Measurements from ENCODE around the gene REV1. TPM values are rescaled to one million over a fixed set of nuclear protein-coding genes. Genes with fewer than 3 reads are reported as not detected.

REV1 gene
- total RNA-seq, 4 donors from 2014 or later, result 82.6 to 89.5 (median 85.3) TPM

- Histone ChIP-seq H3K9me3 (no peaks in the 10 kb centered on the region), H3K27ac (no peak overlapping the region), H3K36me3 (peaks cover 0 to 96% (median 0%) of the 10 kb centered on the region in 3 donors), H3K4me3 (no peak overlapping the region), H3K4me1 (no peaks in the 10 kb centered on the region), H3K27me3 (no peaks in the 10 kb centered on the region)
- DNase-seq, result no peak
- TF ChIP-seq CTCF (IDR thresholded peaks at IDR 0.05) (no peak), POLR2A (IDR thresholded peaks at IDR 0.05) (no peak)
Observed at GRCh38 chr2:99401841-99402240, 88.0 kb downstream of the REV1 start.

GRCh38 chr2:99399795-99400194 lies 90.0 kb downstream of the REV1 start:
- no peaks in the 10 kb centered on the region for H3K9me3 ChIP-seq
- no peak overlapping the region for H3K4me3 ChIP-seq

GRCh38 chr2:99399063-99399462 lies 90.8 kb downstream of the REV1 start:
- no peak for DNase-seq
- Histone ChIP-seq H3K36me3 (peaks cover 0 to 99% (median 0%) of the 10 kb centered on the region in 3 donors), H3K9me3 (no peaks in the 10 kb centered on the region), H3K27ac (no peak overlapping the region), H3K27me3 (no peaks in the 10 kb centered on the region), H3K4me1 (no peaks in the 10 kb centered on the region), H3K4me3 (no peak overlapping the region)
- TF ChIP-seq POLR2A (IDR thresholded peaks at IDR 0.05), result no peak
- no peak for TF ChIP-seq CTCF (IDR thresholded peaks at IDR 0.05)

More at GRCh38 chr2:99399795-99400194, 90.0 kb downstream of the REV1 start:
- Histone ChIP-seq H3K4me1 (no peaks in the 10 kb centered on the region), H3K36me3 (peaks cover 0 to 99% (median 0%) of the 10 kb centered on the region in 3 donors), H3K27ac (no peak overlapping the region), H3K27me3 (no peaks in the 10 kb centered on the region)
- TF ChIP-seq POLR2A (IDR thresholded peaks at IDR 0.05) (no peak), CTCF (IDR thresholded peaks at IDR 0.05) (no peak)
- DNase-seq, result no peak

- TF ChIP-seq POLR2A (IDR thresholded peaks at IDR 0.05) (no peak), CTCF (IDR thresholded peaks at IDR 0.05) (no peak)
- Histone ChIP-seq H3K4me1 (no peaks in the 10 kb centered on the region), H3K27me3 (no peaks in the 10 kb centered on the region), H3K4me3 (no peak overlapping the region), H3K9me3 (no peaks in the 10 kb centered on the region), H3K27ac (no peak overlapping the region), H3K36me3 (peaks cover 0 to 99% (median 0%) of the 10 kb centered on the region in 3 donors)
- no peak for DNase-seq
Observed at GRCh38 chr2:99398303-99398702, 91.5 kb downstream of the REV1 start.

- no peak overlapping the region for H3K4me3 ChIP-seq
- no peaks in the 10 kb centered on the region for H3K27me3 ChIP-seq
- DNase-seq, result no peak
- no peak overlapping the region for H3K27ac ChIP-seq
- H3K4me1 ChIP-seq, result no peaks in the 10 kb centered on the region
- peaks cover 0 to 98% (median 0%) of the 10 kb centered on the region in 3 donors for H3K36me3 ChIP-seq
- TF ChIP-seq CTCF (IDR thresholded peaks at IDR 0.05) (no peak), POLR2A (IDR thresholded peaks at IDR 0.05) (no peak)
- H3K9me3 ChIP-seq, result no peaks in the 10 kb centered on the region
Observed at GRCh38 chr2:99397266-99397920, 92.4 kb downstream of the REV1 start.
